Central memory CD8-positive, alpha-beta T cell (primary cell): ENCODE data around the gene ANKS1B.

Experiments used
- ATAC-seq: fragments of 150-1000 bp; cut with Tn5 transposase; replicated peaks from 2 replicates; pipeline ENCODE4 v1.10.0; 2022; ENCODE audit warnings: mild to moderate bottlenecking, moderate FRiP score, moderate number of reproducible peaks; ENCODE audit not compliant: poor library complexity, severe bottlenecking; ENCODE audit errors: extremely low read depth
- DNase-seq, 2 donors: peaks; one replicate each; pipeline ENCODE4 v3.0.0; 2021; ENCODE audit warnings: low spot score in 2 of 2
- H3K27ac Mint-ChIP-seq: one replicate; pipeline ENCODE4 v1.8.0; 2022; ENCODE audit warnings: low read depth, mild to moderate bottlenecking, moderate library complexity, mixed read lengths
- H3K27me3 Mint-ChIP-seq: one replicate; pipeline ENCODE4 v1.8.0; 2022; ENCODE audit warnings: mixed read lengths
- H3K36me3 Mint-ChIP-seq: one replicate; pipeline ENCODE4 v1.8.0; 2022; ENCODE audit warnings: mild to moderate bottlenecking, moderate library complexity, mixed read lengths; ENCODE audit not compliant: insufficient read depth
- H3K4me1 Mint-ChIP-seq: one replicate; pipeline ENCODE4 v1.8.0; 2022; ENCODE audit warnings: mixed read lengths
- H3K4me3 Mint-ChIP-seq: one replicate; pipeline ENCODE4 v1.8.0; 2022; ENCODE audit warnings: mild to moderate bottlenecking, moderate library complexity, mixed read lengths
- H3K9me3 Mint-ChIP-seq: one replicate; pipeline ENCODE4 v1.8.0; 2022; ENCODE audit warnings: mixed read lengths

Gene ANKS1B

DNA sequence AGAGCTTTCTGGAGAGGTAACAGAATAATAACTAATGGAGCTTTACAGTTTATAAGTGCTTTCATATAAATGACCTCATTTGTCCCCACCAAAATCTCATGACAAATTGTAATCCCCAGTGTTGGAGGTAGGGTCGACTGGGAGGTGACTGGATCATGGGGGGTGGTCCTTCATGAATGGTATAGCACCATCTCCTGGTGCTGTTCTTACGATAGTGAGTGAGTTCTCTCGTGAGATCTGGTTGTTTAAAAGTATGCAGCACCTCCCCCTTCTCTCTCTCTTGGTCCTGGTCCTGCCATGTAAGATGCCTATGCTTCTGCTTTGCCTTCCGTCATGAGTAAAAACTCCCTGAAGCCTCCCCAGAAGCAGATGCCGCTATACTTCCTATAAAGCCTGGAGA, 760.5 kb downstream of the ANKS1B start:
- H3K27ac Mint-ChIP-seq: no peak overlapping the region

DNA sequence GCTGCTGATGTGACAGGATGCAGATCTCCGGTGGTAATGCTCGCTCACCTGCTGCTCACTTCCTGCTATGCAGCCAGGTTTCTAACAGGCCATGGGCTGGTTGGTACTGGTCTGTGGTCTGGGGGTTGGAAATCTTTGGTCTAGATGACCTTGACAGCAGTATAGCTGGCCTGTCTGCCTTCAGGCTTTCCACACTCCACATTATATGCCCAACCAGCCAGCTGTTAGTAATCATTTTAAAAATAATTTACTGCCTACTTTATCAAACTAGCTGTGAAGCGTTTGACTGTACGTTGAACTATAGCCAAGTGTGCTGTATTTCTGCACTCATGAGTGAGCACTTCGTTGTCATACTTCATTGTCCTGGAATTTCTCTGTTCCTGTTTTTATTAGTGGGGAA, 761.2 kb downstream of the ANKS1B start:
- Mint-ChIP-seq H3K27ac (no peak overlapping the region), H3K4me3 (no peak overlapping the region), H3K4me1 (no peaks in the 10 kb centered on the region), H3K27me3 (no peaks in the 10 kb centered on the region), H3K9me3 (no peaks in the 10 kb centered on the region), H3K36me3 (no peaks in the 10 kb centered on the region)
- ATAC-seq: no peak
- DNase-seq: no peak

More for the DNA sequence above, 760.5 kb downstream of the ANKS1B start:
- no peaks in the 10 kb centered on the region for H3K4me1 Mint-ChIP-seq
- ATAC-seq: no peak
- H3K4me3 Mint-ChIP-seq: no peak overlapping the region
- H3K27me3 Mint-ChIP-seq: no peaks in the 10 kb centered on the region
- H3K9me3 Mint-ChIP-seq: no peaks in the 10 kb centered on the region
- DNase-seq: no peak
- no peaks in the 10 kb centered on the region for H3K36me3 Mint-ChIP-seq

DNA sequence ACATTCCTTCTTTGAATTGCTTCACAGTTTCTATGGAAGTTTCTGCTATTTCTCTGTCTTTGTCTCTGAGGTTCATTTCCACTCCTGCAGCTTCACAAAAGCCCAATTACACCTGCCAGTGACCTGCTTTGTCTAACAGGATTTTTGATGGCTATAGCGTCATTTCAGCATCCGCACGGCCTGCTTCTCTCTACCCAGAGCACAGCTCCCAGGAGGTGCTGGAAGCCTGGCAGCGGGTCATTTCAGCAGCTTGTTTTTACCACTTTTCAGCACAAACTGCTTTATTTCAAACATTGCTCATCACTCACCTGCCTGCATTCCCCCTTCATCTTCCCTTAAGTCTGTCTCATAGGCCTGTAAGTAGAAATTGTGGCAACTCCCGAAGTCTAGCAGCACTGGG, 771.7 kb downstream of the ANKS1B start:
- ATAC-seq (no peak), DNase-seq (no peak)
- Mint-ChIP-seq H3K27me3 (no peaks in the 10 kb centered on the region), H3K4me3 (no peak overlapping the region), H3K27ac (no peak overlapping the region), H3K4me1 (no peaks in the 10 kb centered on the region), H3K9me3 (peaks cover 7% of the 10 kb centered on the region), H3K36me3 (peaks cover 2% of the 10 kb centered on the region)

GRCh38 chr12:99212275-99212674, 772.5 kb downstream of the ANKS1B start:
- Mint-ChIP-seq H3K36me3 (peaks cover 2% of the 10 kb centered on the region), H3K27me3 (no peaks in the 10 kb centered on the region), H3K4me1 (no peaks in the 10 kb centered on the region), H3K27ac (no peak overlapping the region), H3K4me3 (no peak overlapping the region), H3K9me3 (peaks cover 7% of the 10 kb centered on the region)
- DNase-seq (no peak), ATAC-seq (no peak)

DNA sequence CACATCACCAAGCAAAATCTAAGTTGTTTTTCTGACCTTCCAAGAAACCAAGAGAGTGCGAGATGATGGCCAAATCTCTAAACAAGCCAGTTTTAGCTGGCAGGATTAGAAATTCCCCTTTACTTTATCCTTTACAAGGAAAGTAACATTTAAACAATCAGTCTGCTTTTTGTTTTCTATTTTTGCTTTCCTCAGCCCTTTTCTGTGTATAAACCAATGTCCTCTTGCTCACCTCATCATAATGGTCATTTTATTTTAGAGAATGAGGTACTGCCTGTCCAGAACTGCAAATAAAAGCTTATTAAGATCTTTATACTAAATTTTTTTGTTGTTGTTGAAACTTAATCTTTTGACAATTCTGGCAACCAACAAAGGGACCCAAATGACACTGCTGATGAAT, 779.6 kb downstream of the ANKS1B start:
- ATAC-seq (no peak), DNase-seq (no peak)
- Mint-ChIP-seq H3K9me3 (no peaks in the 10 kb centered on the region), H3K27ac (no peak overlapping the region), H3K27me3 (no peaks in the 10 kb centered on the region), H3K36me3 (peaks cover 2% of the 10 kb centered on the region), H3K4me1 (no peaks in the 10 kb centered on the region), H3K4me3 (no peak overlapping the region)

DNA sequence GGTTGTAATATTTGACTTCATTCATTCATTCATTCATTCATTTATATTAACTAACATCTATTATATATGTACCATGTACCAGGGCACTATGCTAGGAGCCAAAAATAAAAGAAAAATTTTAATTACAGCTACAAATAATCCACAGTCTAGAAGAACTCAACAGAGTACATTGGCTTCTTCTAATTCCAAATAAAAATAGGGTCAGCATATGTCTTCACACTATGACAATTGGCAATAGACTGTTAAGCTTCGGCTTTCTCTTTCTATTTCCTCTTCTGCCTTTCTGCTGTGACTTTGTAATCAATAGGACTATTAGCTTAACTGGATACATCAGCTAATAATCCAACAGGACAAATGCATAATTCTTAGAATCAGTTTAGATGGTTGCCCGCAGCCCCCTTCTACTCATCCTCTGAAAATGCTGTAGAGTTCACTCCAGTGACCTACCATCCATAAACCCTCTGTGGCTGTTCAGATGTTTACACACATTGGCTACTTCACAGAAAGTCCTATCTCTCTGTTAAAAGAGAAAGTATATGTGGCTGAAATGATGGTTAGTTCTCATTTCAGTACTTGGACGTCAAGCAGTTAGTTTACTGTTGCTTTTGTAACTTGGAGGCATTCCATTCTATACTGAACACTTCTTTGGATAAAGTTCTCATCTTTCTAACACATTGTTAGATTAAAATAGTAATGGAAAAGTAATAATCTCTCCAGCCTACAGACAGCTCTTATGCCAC, 782.7 kb downstream of the ANKS1B start:
- DNase-seq (no peak), ATAC-seq (no peak)
- no peak overlapping the region for H3K4me3 Mint-ChIP-seq
- no peaks in the 10 kb centered on the region for H3K36me3 Mint-ChIP-seq
- H3K9me3 Mint-ChIP-seq: peaks cover 13% of the 10 kb centered on the region
- H3K27ac Mint-ChIP-seq: no peak overlapping the region
- H3K4me1 Mint-ChIP-seq: no peaks in the 10 kb centered on the region
- H3K27me3 Mint-ChIP-seq: no peaks in the 10 kb centered on the region

GRCh38 chr12:99200711-99201384, 783.9 kb downstream of the ANKS1B start:
- H3K27me3 Mint-ChIP-seq: no peaks in the 10 kb centered on the region
- H3K9me3 Mint-ChIP-seq: peaks cover 18% of the 10 kb centered on the region
- H3K27ac Mint-ChIP-seq: no peak overlapping the region
- ATAC-seq: no peak
- no peaks in the 10 kb centered on the region for H3K4me1 Mint-ChIP-seq
- no peak for DNase-seq
- no peaks in the 10 kb centered on the region for H3K36me3 Mint-ChIP-seq
- no peak overlapping the region for H3K4me3 Mint-ChIP-seq

- Mint-ChIP-seq H3K9me3 (peaks cover 18% of the 10 kb centered on the region), H3K36me3 (no peaks in the 10 kb centered on the region), H3K4me1 (no peaks in the 10 kb centered on the region), H3K27ac (no peak overlapping the region), H3K27me3 (no peaks in the 10 kb centered on the region), H3K4me3 (no peak overlapping the region)
- DNase-seq: no peak
- no peak for ATAC-seq
Observed at GRCh38 chr12:99195474-99195873, 789.3 kb downstream of the ANKS1B start.

DNA sequence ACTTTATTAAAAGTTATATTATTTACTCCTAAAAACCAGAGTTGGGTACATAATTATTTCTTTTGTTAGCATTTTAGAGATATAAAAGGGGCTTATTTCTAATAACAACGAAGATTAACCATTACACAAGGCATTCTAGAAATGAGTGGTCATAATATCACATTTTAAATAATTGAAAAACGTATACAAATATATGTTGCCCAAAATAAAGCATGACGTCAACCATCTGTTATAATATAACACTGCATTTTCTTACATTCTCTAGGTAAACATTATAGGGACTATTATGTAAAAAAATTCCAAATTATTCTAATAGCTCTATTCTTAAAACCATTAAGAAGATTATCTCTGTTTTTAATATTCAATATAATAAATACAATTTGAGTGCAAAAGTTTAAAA, 792.2 kb downstream of the ANKS1B start:
- H3K4me1 Mint-ChIP-seq: no peaks in the 10 kb centered on the region
- no peak for DNase-seq
- H3K27me3 Mint-ChIP-seq: no peaks in the 10 kb centered on the region
- no peak overlapping the region for H3K27ac Mint-ChIP-seq
- ATAC-seq: no peak
- peaks cover 22% of the 10 kb centered on the region for H3K9me3 Mint-ChIP-seq
- no peak overlapping the region for H3K4me3 Mint-ChIP-seq
- no peaks in the 10 kb centered on the region for H3K36me3 Mint-ChIP-seq

- Mint-ChIP-seq H3K27ac (no peak overlapping the region), H3K4me1 (no peaks in the 10 kb centered on the region), H3K4me3 (no peak overlapping the region), H3K9me3 (peaks cover 3% of the 10 kb centered on the region), H3K36me3 (no peaks in the 10 kb centered on the region), H3K27me3 (no peaks in the 10 kb centered on the region)
- ATAC-seq (no peak), DNase-seq (no peak)
Observed at GRCh38 chr12:99176871-99177270, 807.9 kb downstream of the ANKS1B start.

- no peaks in the 10 kb centered on the region for H3K27me3 Mint-ChIP-seq
- DNase-seq (no peak), ATAC-seq (no peak)
- H3K9me3 Mint-ChIP-seq: peaks cover 7% of the 10 kb centered on the region
- H3K36me3 Mint-ChIP-seq: no peaks in the 10 kb centered on the region
- no peak overlapping the region for H3K4me3 Mint-ChIP-seq
- no peak overlapping the region for H3K27ac Mint-ChIP-seq
- no peaks in the 10 kb centered on the region for H3K4me1 Mint-ChIP-seq
Observed at GRCh38 chr12:99170461-99170860, 814.3 kb downstream of the ANKS1B start.

DNA sequence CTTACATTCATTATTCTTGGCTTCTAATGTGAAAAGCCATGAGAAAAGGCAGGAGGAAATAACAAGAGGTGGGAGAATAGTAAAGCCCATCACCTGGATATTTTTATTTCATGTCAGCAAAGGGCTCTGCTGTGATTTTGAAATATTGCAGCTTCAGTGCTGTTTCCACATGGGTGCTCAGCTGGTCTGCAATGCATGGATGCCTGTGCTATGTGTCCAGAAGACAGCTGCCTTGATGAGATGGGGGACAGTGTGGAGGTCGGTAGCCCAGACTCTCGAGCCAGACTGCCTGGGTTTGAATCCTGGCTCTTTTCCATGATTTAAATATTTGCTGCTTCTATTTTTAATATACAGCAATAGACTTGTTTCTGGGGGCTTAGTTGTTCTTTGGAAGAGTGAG, 814.7 kb downstream of the ANKS1B start:
- Mint-ChIP-seq H3K4me3 (no peak overlapping the region), H3K27ac (no peak overlapping the region), H3K4me1 (no peaks in the 10 kb centered on the region), H3K27me3 (no peaks in the 10 kb centered on the region), H3K36me3 (no peaks in the 10 kb centered on the region), H3K9me3 (peaks cover 7% of the 10 kb centered on the region)
- ATAC-seq (no peak), DNase-seq (no peak)

- H3K27ac Mint-ChIP-seq: no peak overlapping the region
- H3K27me3 Mint-ChIP-seq: no peaks in the 10 kb centered on the region
- DNase-seq: no peak
- H3K4me1 Mint-ChIP-seq: no peaks in the 10 kb centered on the region
- no peaks in the 10 kb centered on the region for H3K36me3 Mint-ChIP-seq
- H3K4me3 Mint-ChIP-seq: no peak overlapping the region
- ATAC-seq: no peak
- H3K9me3 Mint-ChIP-seq: peaks cover 5% of the 10 kb centered on the region
Observed at GRCh38 chr12:99157946-99158345, 826.8 kb downstream of the ANKS1B start.
